Bronchial epithelial cell (primary cell): Measurements from ENCODE around the gene MXD4. TPM values are rescaled to one million over a fixed set of nuclear protein-coding genes. Genes with fewer than 3 reads are reported as not detected.

Source experiments
- DNase-seq: peaks from one replicate; pipeline ENCODE4 v3.0.0-alpha.2; 2010; ENCODE audit warnings: low read depth
- FAIRE-seq: peaks from 2 replicates; lab custom pipeline; 2011; peaks lifted over from hg19 to GRCh38; lab: Jason Lieb, UNC
- H3K27me3 ChIP-seq: 2 replicates; pipeline ENCODE4 v1.5.1; 2011; ENCODE audit warnings: low read length; ENCODE audit not compliant: control insufficient read depth, insufficient read depth
- H3K36me3 ChIP-seq: 2 replicates; pipeline ENCODE4 v1.5.1; 2011; ENCODE audit warnings: low read length; ENCODE audit not compliant: control insufficient read depth, insufficient read depth
- H3K4me3 ChIP-seq: 2 replicates; pipeline ENCODE4 v1.5.1; 2011; ENCODE audit warnings: mild to moderate bottlenecking, low read depth, low read length, control low read depth
- CTCF ChIP-seq: IDR thresholded peaks from 2 replicates; pipeline ENCODE4 v1.5.1; 2011; ENCODE audit warnings: mild to moderate bottlenecking, moderate library complexity, low read length, control low read depth, inconsistent platforms; ENCODE audit not compliant: insufficient read depth, severe bottlenecking
- total RNA-seq: library from RNA; depleted of rRNA; stranded (reverse); fragments of >200 nt; gene quantifications from 2 replicates; pipeline ENCODE4 v1.2.1, GENCODE V29; 2014

Gene MXD4
- total RNA-seq, 1 donor from 2014 or later: 10.5 TPM

GRCh38 chr4:2295900-2296442, 34.1 kb upstream of the MXD4 start:
- no peak for FAIRE-seq
- Histone ChIP-seq H3K27me3 (no peaks in the 10 kb centered on the region), H3K4me3 (no peak overlapping the region), H3K36me3 (no peaks in the 10 kb centered on the region)
- no peak for DNase-seq
- TF ChIP-seq CTCF: no peak

GRCh38 chr4:2295500-2295899, 33.6 kb upstream of the MXD4 start:
- Histone ChIP-seq H3K36me3 (no peaks in the 10 kb centered on the region), H3K27me3 (no peaks in the 10 kb centered on the region), H3K4me3 (no peak overlapping the region)
- FAIRE-seq: no peak
- TF ChIP-seq CTCF: no peak
- DNase-seq: no peak

GRCh38 chr4:2292646-2293108, 30.8 kb upstream of the MXD4 start:
- Histone ChIP-seq H3K36me3 (no peaks in the 10 kb centered on the region), H3K4me3 (no peak overlapping the region), H3K27me3 (no peaks in the 10 kb centered on the region)
- TF ChIP-seq CTCF: no peak
- FAIRE-seq (no peak), DNase-seq (no peak)

- DNase-seq: no peak
- TF ChIP-seq CTCF: no peak
- FAIRE-seq: no peak
Measured at GRCh38 chr4:2291705-2292645, 30.1 kb upstream of the MXD4 start.

GRCh38 chr4:2290974-2291704, 29.2 kb upstream of the MXD4 start:
- TF ChIP-seq CTCF: no peak
- FAIRE-seq: no peak
- Histone ChIP-seq H3K27me3 (no peaks in the 10 kb centered on the region), H3K4me3 (no peak overlapping the region), H3K36me3 (no peaks in the 10 kb centered on the region)
- DNase-seq: no peak

More at GRCh38 chr4:2291705-2292645, 30.1 kb upstream of the MXD4 start:
- Histone ChIP-seq H3K27me3 (no peaks in the 10 kb centered on the region), H3K36me3 (no peaks in the 10 kb centered on the region), H3K4me3 (no peak overlapping the region)
